HL-60 (cell line): Measurements from ENCODE around the gene GSX2.
"Not testable (repeated sequence)": the region's sequence is repeated elsewhere in the genome, so short reads cannot be mapped to it uniquely, and the experiment has no call there.

ENCODE experiments used
- CTCF ChIP-seq: IDR thresholded peaks from one replicate; pipeline ENCODE4 v1.5.1; 2011; ENCODE audit warnings: low read length, control low read depth, inconsistent platforms; ENCODE audit not compliant: insufficient read depth
- GABPA ChIP-seq: IDR thresholded peaks from 2 replicates; pipeline ENCODE4 v1.6.1; 2012; ENCODE audit warnings: low read depth
- POLR2AphosphoS5 ChIP-seq: IDR thresholded peaks from 2 replicates; pipeline ENCODE4 v1.6.1; 2012; ENCODE audit warnings: low read depth

GRCh38 chr4:54113206-54113605, 13.2 kb downstream of the GSX2 start:
- TF ChIP-seq POLR2AphosphoS5, CTCF, GABPA: not testable (repeated sequence)
